Fibroblast of the aortic adventitia (primary cell): Measurements from ENCODE around the gene ZNF527. TPM values are rescaled to one million over a fixed set of nuclear protein-coding genes. Genes with fewer than 3 reads are reported as not detected.
"Not testable (repeated sequence)": the region's sequence is repeated elsewhere in the genome, so short reads cannot be mapped to it uniquely, and the experiment has no call there.

Experiments used
- DNase-seq: peaks from one replicate; pipeline ENCODE4 v3.0.0-alpha.2; 2010; ENCODE audit warnings: low read depth
- H3K4me3 ChIP-seq: 2 replicates; pipeline ENCODE4 v1.5.1; 2011; ENCODE audit warnings: low read depth, mild to moderate bottlenecking, control low read depth, low read length, moderate library complexity
- total RNA-seq: library from RNA; depleted of rRNA; stranded (reverse); fragments of >200 nt; gene quantifications from 2 replicates; pipeline ENCODE4 v1.2.3, GENCODE V29; 2012; ENCODE audit warnings: low replicate concordance
- TF ChIP-seq, protein P1 (sequence below): IDR thresholded peaks from 2 replicates; pipeline ENCODE4 v1.5.1; 2011; ENCODE audit warnings: mild to moderate bottlenecking, low read length, control low read depth, inconsistent platforms; ENCODE audit not compliant: insufficient read depth

ZNF527 gene
- total RNA-seq, 1 donor = 6.8 TPM

DNA sequence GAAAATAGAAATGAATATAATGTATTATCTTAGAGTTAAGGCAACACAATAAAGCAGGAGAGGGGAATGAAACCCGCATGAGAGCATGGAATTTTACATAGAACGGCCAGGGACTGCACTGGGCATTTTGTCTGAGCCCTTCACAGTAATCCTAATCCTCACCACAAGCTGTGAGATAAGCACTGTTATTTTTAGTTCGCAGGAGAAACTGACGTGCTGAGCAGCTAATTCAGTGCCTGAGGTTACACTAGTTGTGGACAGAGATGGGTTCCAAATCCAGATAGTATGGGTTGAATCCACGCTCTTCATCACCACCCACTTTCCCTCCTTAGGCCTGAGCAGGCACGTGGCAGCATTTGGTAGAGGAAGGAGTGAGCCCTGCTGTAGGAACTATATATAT, 24.8 kb upstream of the ZNF527 start:
- H3K4me3 ChIP-seq = no peak overlapping the region
- no peak for DNase-seq
- TF ChIP-seq, protein P1, sequence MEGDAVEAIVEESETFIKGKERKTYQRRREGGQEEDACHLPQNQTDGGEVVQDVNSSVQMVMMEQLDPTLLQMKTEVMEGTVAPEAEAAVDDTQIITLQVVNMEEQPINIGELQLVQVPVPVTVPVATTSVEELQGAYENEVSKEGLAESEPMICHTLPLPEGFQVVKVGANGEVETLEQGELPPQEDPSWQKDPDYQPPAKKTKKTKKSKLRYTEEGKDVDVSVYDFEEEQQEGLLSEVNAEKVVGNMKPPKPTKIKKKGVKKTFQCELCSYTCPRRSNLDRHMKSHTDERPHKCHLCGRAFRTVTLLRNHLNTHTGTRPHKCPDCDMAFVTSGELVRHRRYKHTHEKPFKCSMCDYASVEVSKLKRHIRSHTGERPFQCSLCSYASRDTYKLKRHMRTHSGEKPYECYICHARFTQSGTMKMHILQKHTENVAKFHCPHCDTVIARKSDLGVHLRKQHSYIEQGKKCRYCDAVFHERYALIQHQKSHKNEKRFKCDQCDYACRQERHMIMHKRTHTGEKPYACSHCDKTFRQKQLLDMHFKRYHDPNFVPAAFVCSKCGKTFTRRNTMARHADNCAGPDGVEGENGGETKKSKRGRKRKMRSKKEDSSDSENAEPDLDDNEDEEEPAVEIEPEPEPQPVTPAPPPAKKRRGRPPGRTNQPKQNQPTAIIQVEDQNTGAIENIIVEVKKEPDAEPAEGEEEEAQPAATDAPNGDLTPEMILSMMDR = no peak

DNA sequence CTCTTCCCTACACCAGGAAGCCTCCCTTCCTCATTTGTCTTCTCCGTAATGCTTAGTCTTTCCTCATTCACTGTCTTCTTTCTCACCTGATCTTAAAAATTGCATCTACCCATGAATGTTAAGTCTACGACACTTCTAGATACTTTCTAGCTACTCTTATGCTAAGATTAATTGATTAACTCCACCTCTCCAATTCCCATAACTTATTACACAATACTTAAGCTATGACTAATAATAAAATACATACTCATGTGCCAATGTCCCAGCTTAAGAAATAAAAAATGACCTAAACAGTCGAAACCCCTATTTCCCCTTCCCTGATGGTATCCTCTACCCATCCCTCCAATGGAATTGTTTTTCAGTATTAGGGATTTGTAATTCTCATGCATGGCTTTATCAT, 22.8 kb upstream of the ZNF527 start:
- DNase-seq = no peak
- TF ChIP-seq, protein P1 = no peak

DNA sequence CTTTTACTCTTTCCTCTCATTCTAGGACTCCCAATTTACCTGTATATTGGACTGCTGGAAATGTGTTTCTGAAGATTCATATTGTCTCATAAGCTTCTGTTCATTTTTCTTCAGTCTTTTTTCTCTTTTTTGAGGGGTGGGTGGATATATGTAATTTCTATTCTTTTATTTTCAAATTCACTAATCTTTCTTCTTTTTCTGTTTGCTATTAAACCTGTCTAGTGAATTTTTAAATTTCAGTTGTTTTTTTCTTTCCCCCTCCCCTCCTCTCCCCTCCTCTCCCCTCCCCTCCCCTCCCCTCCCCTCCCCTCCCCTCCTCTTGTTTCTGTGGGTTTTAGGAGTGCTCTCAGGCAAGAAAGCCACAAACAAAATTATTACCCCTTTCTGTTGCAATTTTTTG, 16.9 kb upstream of the ZNF527 start:
- TF ChIP-seq, protein P1 = no peak
- no peak overlapping the region for H3K4me3 ChIP-seq
- no peak for DNase-seq

More for the DNA sequence above, 22.8 kb upstream of the ZNF527 start:
- H3K4me3 ChIP-seq = no peak overlapping the region

DNA sequence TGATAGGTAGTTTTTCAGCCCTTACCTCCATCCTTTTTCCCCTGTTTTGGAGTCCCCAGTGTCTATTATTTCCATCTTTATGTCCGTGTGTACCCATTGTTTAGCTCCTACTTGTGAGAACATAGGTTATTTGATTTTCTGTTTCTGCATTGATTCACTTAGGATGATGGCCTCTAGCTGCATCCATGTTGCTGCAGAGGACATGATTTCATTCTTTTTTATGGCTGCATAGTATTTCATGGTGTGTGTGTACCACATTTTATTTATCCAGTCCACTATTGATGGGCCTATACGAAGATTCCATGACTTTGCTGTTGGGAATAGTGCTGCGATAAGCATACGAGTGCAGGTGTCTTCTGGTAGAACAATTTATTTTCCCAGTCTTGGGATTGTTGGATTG, 15.0 kb upstream of the ZNF527 start:
- TF ChIP-seq, protein P1 = no peak

DNA sequence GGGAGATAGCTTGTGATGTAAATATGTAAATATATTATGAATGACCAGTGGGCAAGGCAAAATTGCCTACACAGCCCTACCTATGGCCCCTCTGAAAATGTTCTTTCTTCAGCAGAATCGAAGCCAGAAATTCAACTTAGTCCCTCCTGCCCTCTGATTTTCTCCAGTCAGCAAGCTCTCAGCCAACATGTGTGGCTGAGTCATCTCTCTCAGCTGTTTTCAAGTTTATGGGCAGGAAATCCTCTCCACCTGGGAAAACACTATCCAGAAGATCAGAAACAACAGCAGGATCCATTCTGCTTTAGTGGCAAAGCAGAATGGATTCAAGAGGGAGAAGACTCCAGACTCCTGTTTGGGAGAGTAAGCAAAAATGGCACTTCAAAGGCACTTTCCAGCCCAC, 8.9 kb upstream of the ZNF527 start:
- no peak overlapping the region for H3K4me3 ChIP-seq
- TF ChIP-seq, protein P1 = no peak
- DNase-seq = no peak

More for the DNA sequence above, 15.0 kb upstream of the ZNF527 start:
- no peak overlapping the region for H3K4me3 ChIP-seq
- no peak for DNase-seq

DNA sequence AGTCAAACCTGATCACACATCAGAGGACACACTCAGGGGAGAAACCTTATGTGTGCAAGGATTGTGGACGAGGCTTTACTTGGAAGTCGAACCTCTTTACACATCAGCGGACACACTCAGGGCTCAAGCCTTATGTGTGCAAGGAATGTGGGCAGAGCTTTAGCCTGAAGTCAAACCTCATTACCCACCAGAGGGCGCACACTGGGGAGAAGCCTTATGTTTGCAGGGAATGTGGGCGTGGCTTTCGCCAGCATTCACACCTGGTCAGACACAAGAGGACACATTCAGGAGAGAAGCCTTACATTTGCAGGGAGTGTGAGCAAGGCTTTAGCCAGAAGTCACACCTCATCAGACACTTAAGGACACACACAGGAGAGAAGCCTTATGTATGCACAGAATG, 8.2 kb upstream of the ZNF527 start:
- DNase-seq = no peak

DNA sequence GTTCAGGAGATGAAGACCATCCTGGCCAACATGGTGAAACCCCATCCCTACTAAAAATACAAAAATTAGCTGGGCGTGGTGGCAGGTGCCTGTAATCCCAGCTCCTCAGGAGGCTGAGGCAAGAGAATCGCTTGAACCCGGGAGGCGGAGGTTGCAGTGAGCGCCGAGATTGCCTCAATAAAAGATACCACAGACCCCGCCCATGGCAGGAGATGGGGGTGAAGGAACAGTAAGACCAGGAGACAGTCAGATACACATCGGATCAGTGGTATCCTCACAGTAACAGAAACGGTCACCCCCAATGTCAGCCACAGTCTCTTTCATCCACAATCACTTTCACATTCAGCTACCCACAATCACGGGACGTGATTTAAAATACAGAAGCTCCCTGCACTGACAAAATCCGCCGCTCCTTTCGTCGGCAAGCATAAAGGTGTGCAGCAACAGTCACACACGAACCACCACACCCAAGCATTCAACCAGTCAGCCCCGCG, 466 bp upstream of the ZNF527 start:
- H3K4me3 ChIP-seq = peak overlapping the region; percentile 89
- not testable (repeated sequence) for DNase-seq

More for the DNA sequence above, 8.2 kb upstream of the ZNF527 start:
- no peak overlapping the region for H3K4me3 ChIP-seq
- TF ChIP-seq, protein P1 = no peak
